Stimulated activated CD4-positive, alpha-beta T cell treated with anti-CD3 and anti-CD28 coated beads, Interleukin-1b, Interleukin-23, amount 100 ng/mL, for 4 hours (primary cell): Measurements from ENCODE around the gene RERGL.
"Not testable (repeated sequence)": the region's sequence is repeated elsewhere in the genome, so short reads cannot be mapped to it uniquely, and the experiment has no call there.

Experiments used
- DNase-seq, 2 donors: peaks; one replicate each; pipeline ENCODE4 v3.0.0-alpha.2; 2020; ENCODE audit warnings: low read depth in 2 of 2

Gene RERGL, protein sequence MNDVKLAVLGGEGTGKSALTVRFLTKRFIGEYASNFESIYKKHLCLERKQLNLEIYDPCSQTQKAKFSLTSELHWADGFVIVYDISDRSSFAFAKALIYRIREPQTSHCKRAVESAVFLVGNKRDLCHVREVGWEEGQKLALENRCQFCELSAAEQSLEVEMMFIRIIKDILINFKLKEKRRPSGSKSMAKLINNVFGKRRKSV

DNA sequence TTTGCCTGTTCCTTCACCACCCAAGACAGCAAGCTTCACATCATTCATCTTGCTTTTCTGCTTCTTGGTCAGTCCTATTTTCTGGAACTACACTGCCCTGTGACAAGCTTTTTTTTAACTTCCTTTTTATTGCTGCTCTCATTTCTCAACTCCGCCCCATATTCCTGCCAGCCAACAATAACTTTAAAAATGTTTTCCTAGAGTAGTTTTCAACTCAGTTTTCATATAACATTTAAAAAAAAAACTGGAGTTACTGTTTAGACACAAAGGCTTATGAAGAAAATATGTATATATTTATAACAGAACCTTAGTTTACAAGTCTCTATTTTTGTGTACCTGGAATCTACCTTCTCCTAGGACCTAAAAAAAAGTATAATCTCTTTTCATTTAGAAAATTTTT, at the start of gene RERGL:
Gene RERGL (minus strand): TSS at position 101 of the 400 bp plus-strand sequence. CDS start 53 bp downstream, at position 48.
- no peak for DNase-seq

DNA sequence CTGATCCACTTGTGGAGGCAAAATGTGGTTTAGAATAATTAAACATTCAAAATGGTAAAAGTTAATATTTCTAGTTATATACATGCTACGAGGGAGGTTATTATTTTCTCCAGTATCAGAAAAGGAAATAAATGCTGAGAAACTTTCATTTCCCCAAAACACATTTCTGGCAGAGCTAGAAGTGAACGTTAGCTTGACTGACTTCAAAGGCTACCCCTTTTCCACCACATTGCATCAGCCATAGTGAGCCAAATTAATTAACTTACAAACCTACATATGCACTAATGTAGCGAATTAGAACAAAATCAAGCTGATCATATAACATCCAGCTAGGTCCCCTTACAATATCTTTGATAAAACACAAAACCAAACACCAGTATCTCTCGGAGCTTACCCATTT, 49.3 kb upstream of the RERGL start:
- DNase-seq = no peak

DNA sequence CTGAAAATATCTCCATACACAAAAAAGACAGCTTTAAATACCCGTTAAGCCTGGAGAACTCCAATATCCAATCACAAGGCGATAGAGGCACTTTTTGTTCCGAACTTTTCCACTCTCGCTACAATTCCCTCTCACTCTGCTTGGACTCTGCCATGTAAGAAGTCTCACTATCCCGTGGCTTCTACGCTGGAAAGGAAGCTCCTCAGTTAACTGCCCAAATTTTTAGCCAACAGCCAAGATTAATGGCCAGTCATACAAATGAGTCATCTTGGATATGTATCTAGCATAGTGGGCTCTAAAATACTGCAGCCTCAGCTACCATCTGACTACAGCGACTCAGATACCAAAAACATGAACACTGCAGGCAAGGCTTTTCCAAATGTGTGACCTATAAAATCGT, 45.5 kb upstream of the RERGL start:
- no peak for DNase-seq

DNA sequence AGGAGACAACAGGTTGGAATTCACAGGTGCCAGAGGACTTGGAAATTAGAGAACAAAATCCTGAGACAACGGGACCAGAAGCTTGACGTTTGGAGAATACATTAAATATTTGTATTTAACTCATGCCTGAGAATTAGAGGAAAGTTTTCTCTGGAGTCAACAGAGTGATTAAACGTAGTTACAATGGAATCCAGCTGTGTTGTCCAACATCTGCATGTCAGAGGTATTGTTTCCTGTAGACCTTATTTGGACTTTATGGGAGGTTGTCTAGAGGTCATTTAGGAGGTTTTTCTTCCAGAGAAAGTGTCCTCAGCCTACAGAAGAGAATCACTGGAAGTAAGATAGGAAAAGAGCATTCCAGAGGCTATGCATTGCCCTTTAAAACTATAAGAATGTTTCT, 45.1 kb upstream of the RERGL start:
- no peak for DNase-seq

DNA sequence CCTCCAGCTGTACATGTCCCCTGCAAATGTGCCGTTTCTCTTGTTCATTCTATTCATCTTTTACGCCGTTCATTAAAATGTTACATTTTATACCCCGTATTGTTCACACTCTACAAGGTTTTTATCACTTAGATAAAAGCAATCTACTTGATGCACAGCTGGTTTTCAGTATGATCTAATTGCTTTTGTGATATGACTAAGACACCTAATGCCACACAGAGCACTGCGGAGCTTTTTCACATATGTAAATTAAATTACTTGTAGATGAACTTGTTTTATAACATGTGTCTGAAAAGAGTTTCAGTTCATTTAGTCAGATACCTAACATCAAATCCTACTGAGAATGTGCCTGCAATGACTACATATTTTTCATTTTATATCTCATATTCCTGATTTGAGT, 40.9 kb upstream of the RERGL start:
- no peak for DNase-seq

DNA sequence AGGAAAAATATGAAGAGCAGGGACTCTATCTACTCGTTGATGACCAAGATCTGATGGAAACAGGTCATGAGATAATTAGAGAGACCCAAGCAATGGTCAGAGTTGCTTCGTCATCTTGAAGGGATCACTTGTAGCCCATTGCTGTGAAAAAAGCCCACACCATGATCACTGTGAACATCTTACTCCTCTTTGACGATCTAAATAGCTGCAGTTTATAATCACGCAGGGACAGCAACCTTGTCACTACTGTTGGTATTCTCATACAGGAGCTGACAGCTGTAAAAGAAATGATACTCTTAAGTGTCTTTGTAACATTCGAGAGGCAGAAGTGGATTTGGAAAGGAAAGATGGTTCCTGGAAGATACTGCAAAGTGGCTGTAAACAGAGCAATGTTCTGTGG, 33.7 kb upstream of the RERGL start:
- no peak for DNase-seq

DNA sequence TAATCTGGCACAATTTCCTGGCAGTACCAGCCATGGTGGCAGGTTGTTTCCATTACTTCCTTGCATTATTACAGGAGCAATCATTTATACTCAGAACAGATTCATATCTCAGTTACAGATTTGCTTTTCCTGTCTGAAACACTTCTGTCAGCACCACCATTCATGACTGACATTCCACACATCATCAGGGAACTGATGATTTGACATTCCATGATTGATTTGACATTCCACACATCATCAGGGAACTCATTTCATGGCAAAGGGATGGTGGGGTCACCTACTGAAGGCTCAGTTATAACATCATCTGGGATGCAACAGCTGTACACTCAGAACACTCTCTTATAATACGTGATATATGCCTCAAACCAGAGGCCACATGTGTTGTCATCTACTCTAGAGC, 30.9 kb upstream of the RERGL start:
- no peak for DNase-seq

DNA sequence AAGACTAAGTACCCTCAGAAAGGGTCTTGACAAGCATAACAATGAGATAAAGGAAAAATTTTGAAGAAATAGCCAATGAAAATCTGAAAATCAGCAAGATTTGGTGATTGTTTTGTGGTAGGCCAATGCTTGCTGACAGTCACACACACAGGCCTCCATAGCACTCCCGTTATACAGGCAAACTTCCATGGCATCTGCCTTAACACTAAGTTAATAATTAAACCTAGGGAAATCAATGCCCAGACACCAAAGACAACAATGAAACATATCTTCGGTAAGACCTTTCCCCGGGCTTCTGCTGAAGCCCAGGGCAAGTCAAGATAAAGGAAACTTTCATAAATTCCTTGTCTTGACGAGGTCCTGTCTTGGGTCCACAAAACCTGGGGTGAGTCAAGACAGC, 18.6 kb upstream of the RERGL start:
- DNase-seq = no peak

DNA sequence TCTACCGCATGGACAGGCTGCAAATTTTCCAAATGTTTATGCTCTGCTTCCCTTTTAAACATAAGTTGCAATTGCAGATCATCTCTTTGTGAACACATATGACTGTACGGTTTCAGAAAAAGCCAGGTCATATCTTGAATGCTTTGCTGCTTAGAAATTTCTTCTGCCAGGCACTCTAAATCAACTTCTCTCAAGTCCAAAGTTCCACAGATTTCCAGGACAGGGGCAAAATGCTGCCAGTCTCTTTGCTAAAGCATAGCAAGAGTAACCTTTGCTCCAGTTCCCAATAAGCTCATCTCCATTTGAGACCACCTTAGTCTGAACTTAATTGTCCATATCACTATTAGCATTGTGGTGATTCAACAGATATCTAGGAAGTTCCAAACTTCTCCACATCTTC, 13.6 kb upstream of the RERGL start:
- no peak for DNase-seq

DNA sequence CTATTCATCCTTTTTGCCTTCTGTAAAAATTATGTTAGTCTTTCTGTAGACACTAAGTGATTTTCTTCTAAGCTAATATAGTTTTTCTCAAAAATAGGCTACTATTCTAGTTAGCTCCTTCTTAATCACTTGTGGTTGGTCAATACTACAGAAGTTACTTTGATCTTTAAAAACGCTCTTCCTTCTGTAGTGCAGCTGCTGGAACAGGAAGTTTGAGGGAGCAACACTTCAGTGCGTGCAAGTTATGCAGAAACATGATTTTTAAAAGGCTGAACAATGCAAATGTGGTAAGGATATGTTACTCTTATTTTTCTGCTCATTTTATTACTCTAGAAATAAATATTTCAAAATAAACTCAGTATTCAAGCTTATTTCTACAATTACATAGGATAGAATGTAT, 11.1 kb upstream of the RERGL start:
- DNase-seq = no peak

DNA sequence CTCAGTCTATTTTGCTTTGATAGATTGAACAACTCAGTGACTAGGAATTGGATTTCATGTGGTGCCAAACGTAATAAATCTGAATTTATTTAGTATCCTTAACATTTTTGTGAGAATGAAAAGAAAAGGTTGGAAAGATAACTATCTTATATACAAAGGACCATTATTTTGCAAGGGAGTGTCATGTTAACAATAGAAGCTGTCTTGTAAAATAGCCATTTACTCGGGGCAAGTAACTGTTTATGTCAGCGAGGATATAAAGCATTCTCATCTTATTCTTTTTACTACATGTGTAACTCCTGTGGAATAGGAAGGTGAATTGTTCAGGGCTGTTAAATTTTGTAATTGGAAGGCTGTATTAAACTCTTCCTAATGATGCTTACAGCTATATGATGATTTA, 5.9 kb downstream of the RERGL start:
- no peak for DNase-seq

DNA sequence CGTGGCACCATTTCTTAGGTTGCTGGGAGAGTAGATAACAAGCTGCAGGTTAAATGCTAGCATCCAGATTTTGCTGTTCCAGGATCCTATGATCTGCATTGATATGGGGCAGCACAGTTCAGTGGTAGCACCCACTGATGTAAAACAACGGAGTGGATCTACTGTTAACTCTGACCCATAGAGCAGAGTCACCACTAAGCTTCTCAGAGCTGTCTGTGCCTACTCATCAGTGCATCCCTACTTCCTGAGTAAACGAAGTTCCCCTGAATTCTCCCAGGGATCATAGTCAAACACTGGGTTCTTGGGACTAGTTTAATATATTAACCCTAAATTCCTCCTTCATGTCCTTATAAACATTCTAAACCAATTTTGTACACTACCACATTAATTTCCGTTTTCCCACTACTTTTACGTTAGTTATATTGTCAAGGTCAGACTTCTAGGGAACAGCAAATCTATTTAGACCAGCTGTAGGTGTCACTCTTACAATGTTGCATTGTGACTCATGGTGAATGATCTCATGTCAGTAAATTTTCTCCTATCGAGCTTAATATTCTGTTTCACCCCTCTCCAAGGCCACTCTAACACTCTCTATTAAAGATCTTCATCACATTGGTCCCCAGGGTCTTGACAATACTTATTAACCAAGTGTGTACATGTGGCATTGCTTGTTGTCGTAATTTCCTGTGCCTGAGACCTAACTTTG, 10.3 kb downstream of the RERGL start:
- DNase-seq = no peak

DNA sequence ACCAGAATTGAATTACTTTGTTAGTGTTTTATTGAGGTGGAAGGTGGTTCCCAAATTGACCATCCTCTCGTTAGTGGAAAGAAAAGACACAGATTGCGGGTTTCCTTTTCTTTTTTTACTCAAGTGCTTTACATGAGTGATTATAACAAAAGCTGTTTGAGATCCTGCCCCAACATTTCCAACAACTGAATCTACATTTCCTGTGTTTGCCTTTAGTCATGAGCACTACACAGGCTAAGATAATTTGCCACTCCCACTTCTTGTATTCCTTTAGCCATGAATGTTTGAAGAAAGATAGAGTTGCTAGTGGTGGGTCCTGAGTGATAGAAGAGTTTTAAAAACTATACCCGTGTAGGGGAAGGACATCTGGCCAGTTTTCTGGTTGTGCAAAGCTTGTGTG, 16.0 kb downstream of the RERGL start:
- DNase-seq = no peak

DNA sequence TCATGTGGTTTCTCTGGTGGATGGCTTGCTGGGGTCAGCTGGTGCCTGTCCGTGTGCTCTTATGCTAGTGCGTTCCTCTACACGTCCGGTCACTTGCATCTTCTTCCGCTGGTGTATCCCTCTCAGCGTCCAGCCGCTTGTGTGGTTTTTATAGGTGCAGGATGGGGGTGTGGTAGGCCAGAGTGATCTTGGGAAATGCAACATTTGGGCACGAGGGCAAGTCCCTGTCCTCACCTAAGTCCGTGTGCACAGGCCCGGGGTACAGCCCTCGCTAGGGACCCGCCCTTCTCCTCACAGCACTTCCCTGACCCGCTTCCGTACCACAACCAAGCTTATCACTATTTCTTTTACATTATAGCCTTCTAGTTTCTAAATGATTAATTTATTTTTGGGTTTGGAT, 17.3 kb downstream of the RERGL start:
- DNase-seq = no peak

DNA sequence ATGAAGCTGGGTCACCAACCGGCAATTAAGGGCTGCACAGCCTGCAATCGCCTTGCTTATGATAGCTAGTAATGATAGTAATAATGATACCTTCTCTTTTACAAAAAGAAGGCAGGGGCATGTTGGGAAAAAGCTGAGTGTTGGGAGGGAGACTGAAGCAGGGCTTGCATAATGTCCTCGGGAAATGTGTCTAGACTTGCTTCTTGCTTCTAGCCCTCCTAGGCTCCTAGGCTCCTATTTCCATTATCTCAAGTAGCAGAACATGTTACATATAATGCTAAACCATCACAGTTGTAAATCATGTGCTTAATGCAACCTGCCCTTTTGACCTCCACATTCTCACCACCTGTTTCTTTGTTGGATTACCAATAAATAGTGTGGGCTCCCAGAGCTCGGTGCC, 18.7 kb downstream of the RERGL start:
- DNase-seq = no peak

DNA sequence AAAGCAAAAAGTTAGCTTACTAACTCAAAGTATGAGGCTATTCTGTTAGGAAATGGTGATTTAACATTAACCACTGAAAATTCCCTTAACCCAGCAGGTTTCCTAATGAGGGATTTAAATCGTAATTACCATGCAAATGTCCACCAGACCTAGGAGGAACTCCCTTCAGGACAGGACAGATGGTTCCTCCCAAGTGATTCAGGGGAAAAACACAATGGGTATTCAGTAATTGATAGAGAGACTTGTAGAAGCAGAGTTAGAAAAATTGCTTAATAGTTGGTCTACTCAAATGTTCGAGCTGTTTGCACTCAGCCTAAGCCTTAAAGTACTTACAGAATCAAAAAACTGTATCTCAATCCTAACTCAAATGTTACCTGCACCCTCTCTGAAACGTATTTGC, 21.6 kb downstream of the RERGL start:
- no peak for DNase-seq

DNA sequence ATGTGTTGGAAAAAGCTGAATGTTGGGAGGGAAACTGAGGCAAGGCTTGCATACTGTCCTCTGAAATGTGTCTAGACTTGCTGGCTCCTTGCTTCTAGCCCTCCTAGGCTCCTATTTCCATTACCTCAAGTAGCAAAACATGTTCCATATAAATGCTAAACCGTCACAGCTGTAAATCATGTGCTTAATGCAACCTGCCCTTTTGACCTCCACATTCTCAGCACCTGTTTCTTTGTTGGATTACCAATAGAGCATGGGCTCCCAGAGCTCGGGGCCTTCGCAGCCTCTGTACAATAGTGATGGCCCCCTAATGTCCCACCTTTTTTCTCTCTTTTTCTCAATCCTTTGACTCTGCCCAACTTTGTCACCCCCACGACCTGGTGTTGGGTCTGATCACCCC, 23.3 kb downstream of the RERGL start:
- no peak for DNase-seq

DNA sequence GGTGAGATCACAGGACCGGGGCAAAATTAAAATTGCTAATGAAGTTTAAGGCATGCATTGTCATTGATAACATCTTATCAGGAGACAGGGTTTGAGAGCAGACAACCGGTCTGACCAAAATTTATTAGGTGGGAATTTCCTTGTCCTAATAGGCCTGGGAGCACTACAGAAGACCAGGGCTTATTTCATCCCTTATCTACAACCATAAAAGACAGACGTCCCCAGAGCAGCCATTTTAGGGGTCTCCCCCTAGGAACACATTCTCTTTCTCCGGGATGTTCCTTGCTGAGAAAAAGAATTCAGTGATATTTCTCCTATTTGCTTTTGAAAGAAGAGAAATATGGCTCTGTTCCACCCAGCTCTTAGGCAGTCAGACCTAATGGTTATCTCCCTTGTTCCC, 27.1 kb downstream of the RERGL start:
- DNase-seq = not testable (repeated sequence)

DNA sequence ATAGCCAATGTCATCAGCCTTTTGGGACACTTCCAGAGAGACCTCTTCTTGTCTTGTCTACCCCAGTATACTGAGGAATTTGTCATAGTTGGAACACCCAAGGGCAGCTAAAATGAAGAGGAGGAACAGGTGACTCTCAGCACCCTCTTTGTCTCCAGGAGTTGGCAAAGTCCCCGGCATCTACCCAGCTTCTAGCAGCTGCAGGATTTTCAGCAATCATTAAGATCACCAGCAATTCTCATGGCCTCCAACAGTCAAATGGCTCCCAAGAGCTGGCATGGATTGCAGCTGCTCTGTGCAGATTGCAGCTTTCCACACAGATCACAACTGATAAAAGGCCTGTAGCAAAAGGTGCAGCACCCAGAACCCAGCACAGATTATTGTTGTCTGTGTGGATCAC, 32.9 kb downstream of the RERGL start:
- no peak for DNase-seq

DNA sequence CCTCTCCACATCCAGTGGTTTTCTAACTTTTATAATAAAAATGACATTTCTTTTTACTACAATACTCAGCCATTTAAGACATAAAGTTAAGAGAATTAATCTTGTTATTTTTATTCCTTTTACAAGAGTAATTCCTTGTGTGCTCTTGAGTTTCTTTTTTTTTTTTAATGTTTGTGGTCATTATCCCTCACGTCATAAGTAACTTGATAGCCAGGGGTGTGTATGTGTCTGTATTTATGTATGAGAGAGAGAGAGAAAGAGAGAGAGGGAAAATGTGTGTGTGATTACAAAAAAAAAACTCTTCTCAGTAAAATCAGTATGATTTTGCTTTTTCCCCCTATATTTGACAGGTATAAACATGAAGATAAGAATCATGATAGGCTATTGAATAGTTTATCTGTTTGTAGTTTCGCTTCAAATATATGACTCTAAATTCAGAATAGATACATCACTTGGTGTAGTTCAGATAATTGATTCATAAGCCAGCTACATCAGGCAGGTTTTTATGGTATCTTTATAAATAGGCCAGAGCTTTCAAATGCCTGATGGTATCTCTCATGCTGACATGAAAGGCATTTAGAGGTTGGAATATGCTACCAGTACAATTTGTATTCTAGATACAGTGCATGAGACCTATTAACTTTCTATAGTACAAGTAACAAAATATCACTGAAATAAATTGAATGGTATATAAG, 34.9 kb downstream of the RERGL start:
- DNase-seq = no peak

DNA sequence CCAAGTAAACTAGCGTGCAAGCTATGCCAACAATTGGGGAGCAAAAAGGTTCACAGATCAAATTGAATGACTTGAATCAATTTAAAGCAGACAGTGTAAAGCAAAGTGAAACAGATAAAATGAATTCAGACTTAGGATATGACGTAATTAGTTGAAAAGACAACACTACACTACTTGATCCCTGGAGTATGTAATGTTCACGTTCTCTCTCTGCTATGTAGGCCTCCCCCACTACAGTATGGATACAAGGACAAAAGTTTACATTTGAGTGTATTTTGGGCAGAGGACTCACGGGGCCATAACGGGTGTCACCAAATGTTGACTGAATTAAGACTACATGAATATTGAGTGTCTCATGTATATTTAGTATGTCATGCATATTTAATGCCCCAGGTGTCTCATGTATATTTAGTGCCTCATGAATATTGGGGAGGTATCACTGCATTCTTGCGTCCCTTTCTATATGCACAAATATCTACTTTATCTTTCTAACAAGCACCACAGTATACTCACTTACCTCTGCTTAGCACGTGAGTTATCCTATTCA, 44.5 kb downstream of the RERGL start:
- no peak for DNase-seq

DNA sequence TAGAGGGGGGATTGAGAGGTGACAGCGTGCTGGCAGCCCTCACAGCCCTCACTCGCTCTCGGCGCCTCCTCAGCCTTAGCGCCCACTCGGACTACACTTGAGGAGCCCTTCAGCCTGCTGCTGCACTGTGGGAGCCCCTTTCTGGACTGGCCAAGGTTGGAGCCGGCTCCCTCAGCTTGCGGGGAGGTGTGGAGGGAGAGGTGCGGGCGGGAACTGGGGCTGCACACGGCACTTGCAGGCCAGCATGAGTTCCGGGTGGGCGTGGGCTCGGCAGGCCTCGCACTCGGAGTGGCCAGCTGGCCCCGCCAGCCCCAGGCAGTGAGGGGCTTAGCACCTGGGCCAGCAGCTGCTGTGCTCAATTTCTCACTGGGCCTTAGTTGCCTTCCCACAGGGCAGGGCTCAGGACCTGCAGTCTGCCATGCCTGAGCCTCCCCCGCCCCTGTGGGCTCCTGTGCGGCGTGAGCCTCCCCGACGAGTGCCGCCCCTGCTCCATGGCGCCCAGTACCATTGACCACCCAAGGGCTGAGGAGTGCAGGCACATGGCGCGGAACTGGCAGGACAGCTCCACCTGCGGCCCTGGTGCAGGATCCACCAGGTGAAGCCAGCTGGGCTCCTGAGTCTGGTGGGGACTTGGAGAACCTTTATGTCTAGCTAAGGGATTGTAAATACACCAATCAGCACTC, 49.8 kb downstream of the RERGL start:
- not testable (repeated sequence) for DNase-seq
